OCI-LY7 (cell line): ENCODE results near the gene CAMKK1. TPM values are rescaled to one million over a fixed set of nuclear protein-coding genes. Genes with fewer than 3 reads are reported as not detected.

ENCODE experiments used
- BruUV-seq: library from RNA; stranded (reverse); fragments of 400-500 nt; replicated peaks from 2 replicates; lab custom pipeline; 2021; lab: Mats Ljungman, UMichigan
- CTCF ChIA-PET: fragments of 300-600 bp; sonication (Branson Sonifier 250); formaldehyde crosslinking; loops from one replicate; lab custom pipeline; 2022; ENCODE audit warnings: antibody characterized with exemption; ENCODE audit not compliant: unreplicated experiment; lab: Charles Lee
- POLR2A ChIA-PET: fragments of 300-600 bp; sonication (Branson Sonifier 250); formaldehyde crosslinking; loops from one replicate; lab custom pipeline; 2022; ENCODE audit warnings: antibody characterized with exemption; lab: Charles Lee
- DNase-seq: peaks from one replicate; pipeline ENCODE4 v3.0.0-alpha.2; 2015; ENCODE audit warnings: low spot score
- H2AFZ ChIP-seq: fragments of 200-600 bp; sonication (generic), shearing (Covaris generic); 2 replicates; pipeline ENCODE4 v1.6.1; 2014; ENCODE audit warnings: mild to moderate bottlenecking, antibody characterized with exemption, low read length, moderate library complexity
- H3K27ac ChIP-seq: fragments of 200-600 bp; sonication (generic); 2 replicates; pipeline ENCODE4 v1.5.1; 2014; ENCODE audit warnings: mixed run types, low read depth, mild to moderate bottlenecking, moderate library complexity, low read length, inconsistent platforms; ENCODE audit not compliant: poor library complexity, severe bottlenecking
- H3K36me3 ChIP-seq: fragments of 200-600 bp; sonication (generic); 2 replicates; pipeline ENCODE4 v1.6.1; 2014; ENCODE audit warnings: mild to moderate bottlenecking, antibody characterized with exemption, low read length, moderate library complexity, mixed read lengths; ENCODE audit not compliant: insufficient read depth
- H3K4me1 ChIP-seq: fragments of 200-600 bp; sonication (generic); 2 replicates; pipeline ENCODE4 v1.5.1; 2014; ENCODE audit warnings: mild to moderate bottlenecking, low read length; ENCODE audit not compliant: insufficient read depth, poor library complexity, severe bottlenecking
- H3K4me2 ChIP-seq: fragments of 200-600 bp; sonication (generic); 2 replicates; pipeline ENCODE4 v1.6.1; 2014; ENCODE audit warnings: mild to moderate bottlenecking, low read length
- H3K4me3 ChIP-seq: fragments of 200-600 bp; sonication (generic); 2 replicates; pipeline ENCODE4 v1.5.1; 2014; ENCODE audit warnings: mild to moderate bottlenecking, low read depth, low read length; ENCODE audit not compliant: poor library complexity, severe bottlenecking
- H3K79me2 ChIP-seq: fragments of 200-600 bp; sonication (generic); 2 replicates; pipeline ENCODE4 v1.6.1; 2016; ENCODE audit warnings: low read depth, mild to moderate bottlenecking, low read length, moderate library complexity, mixed read lengths; ENCODE audit not compliant: insufficient read depth
- H3K9me2 ChIP-seq: fragments of 200-600 bp; sonication (generic); 2 replicates; pipeline ENCODE4 v1.6.1; 2016; ENCODE audit warnings: mild to moderate bottlenecking, low read length, mixed read lengths; ENCODE audit not compliant: insufficient read depth
- H3K9me3 ChIP-seq: fragments of 200-600 bp; sonication (generic); 2 replicates; pipeline ENCODE4 v1.6.1; 2014; ENCODE audit warnings: mild to moderate bottlenecking, mixed run types, low read length, mixed read lengths
- H4K20me1 ChIP-seq: fragments of 200-600 bp; sonication (generic); 2 replicates; pipeline ENCODE4 v1.6.1; 2014; ENCODE audit warnings: mild to moderate bottlenecking, antibody characterized with exemption, low read length, moderate library complexity, mixed read lengths; ENCODE audit not compliant: insufficient read depth
- EZH2phosphoT487 ChIP-seq: fragments of 200-600 bp; sonication (generic); IDR thresholded peaks from 2 replicates; pipeline ENCODE4 v1.6.1; 2018; ENCODE audit warnings: low read depth, borderline replicate concordance, mild to moderate bottlenecking, mixed run types, antibody characterized with exemption, low read length, moderate library complexity, mixed read lengths
- intact Hi-C: fragments of 100-400 bp; cut with micrococcal nuclease; formaldehyde crosslinking; loops from one replicate; pipeline ENCODE4 v1.10.0; 2022; ENCODE audit not compliant: unreplicated experiment
- total RNA-seq, 2 experiments: library from RNA; depleted of rRNA in 1 of 2; stranded (reverse); fragments of >200 nt in 1 of 2; shearing (Covaris generic) in 1 of 2; gene quantifications; 2 replicates each; pipeline ENCODE4 v1.2.3, GENCODE V29; 2014 to 2022
- TF ChIP-seq, protein P1 (sequence below): fragments of 200-600 bp; sonication (generic); conservative IDR thresholded peaks from 2 replicates; pipeline ENCODE4 v1.5.1; 2014; ENCODE audit warnings: mild to moderate bottlenecking, antibody characterized with exemption, low read length, moderate library complexity, mixed read lengths

CAMKK1 gene
- total RNA-seq, 2 experiments from 2014 or later = 2.7 TPM

DNA sequence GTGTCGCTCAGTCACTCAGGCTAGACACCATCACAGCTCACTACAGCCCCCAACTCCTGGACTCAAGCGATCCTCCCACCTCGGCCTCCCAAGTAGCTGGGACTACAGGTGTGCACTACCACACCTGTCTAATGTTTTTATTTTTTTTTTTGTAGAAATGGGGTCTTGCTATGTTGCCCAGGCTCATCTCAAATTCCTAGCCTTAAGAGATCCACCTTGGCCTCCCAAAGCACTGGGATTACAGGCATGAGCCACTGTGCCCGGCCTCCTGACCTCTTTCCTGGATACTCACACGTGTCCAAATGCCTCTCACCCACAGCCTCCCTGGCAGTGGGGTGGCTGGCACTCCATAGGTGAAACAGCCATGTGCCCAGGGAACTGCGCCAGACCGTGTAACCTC is 17.5 kb downstream of the CAMKK1 start:
- H4K20me1 ChIP-seq = no peaks in the 10 kb centered on the region
- no peaks in the 10 kb centered on the region for H3K4me1 ChIP-seq
- no peak overlapping the region for H2AFZ ChIP-seq
- DNase-seq = no peak
- BruUV-seq = no TSS peak
- no peaks in the 10 kb centered on the region for H3K9me2 ChIP-seq
- H3K36me3 ChIP-seq = no peaks in the 10 kb centered on the region
- no peaks in the 10 kb centered on the region for H3K79me2 ChIP-seq
- no peak overlapping the region for H3K4me2 ChIP-seq
- intact Hi-C loops = no loop called here
- ChIA-PET CTCF (no interaction called here), POLR2A (interaction anchor here (0.9 kb wide), 1 partner anchor 27 kb away, joined by 3 read pairs; no protein-coding TSS in a partner anchor)
- no peaks in the 10 kb centered on the region for H3K9me3 ChIP-seq
- no peak overlapping the region for H3K27ac ChIP-seq
- TF ChIP-seq EZH2phosphoT487 = no peak
- no peak overlapping the region for H3K4me3 ChIP-seq

DNA sequence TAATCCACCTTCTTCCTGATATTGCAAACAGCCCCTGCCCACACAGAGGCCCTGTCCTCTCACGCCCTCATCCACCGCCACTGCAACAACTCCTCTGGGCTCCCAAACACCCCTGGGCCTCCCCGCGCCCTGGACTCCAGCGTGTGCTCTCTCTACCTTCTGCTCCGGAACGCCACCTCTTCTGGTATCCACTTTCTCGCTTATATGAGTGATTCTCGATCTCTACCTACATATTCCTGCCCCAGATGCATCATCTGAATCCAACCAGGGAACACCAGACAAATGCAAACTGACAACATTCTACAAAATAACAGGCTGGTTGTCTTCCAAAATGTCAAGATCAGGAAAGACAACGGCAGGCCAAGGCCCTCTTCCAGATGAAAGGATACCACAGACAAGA is 19.0 kb downstream of the CAMKK1 start:
- TF ChIP-seq, protein P1, sequence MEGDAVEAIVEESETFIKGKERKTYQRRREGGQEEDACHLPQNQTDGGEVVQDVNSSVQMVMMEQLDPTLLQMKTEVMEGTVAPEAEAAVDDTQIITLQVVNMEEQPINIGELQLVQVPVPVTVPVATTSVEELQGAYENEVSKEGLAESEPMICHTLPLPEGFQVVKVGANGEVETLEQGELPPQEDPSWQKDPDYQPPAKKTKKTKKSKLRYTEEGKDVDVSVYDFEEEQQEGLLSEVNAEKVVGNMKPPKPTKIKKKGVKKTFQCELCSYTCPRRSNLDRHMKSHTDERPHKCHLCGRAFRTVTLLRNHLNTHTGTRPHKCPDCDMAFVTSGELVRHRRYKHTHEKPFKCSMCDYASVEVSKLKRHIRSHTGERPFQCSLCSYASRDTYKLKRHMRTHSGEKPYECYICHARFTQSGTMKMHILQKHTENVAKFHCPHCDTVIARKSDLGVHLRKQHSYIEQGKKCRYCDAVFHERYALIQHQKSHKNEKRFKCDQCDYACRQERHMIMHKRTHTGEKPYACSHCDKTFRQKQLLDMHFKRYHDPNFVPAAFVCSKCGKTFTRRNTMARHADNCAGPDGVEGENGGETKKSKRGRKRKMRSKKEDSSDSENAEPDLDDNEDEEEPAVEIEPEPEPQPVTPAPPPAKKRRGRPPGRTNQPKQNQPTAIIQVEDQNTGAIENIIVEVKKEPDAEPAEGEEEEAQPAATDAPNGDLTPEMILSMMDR = no peak
- no peak for TF ChIP-seq EZH2phosphoT487
- H2AFZ ChIP-seq = no peak overlapping the region
- no TSS peak for BruUV-seq
- H3K36me3 ChIP-seq = no peaks in the 10 kb centered on the region
- no peaks in the 10 kb centered on the region for H3K79me2 ChIP-seq
- no peaks in the 10 kb centered on the region for H3K4me1 ChIP-seq
- H3K27ac ChIP-seq = no peak overlapping the region
- no peaks in the 10 kb centered on the region for H3K9me3 ChIP-seq
- H3K9me2 ChIP-seq = no peaks in the 10 kb centered on the region
- H3K4me3 ChIP-seq = no peak overlapping the region
- ChIA-PET CTCF (no interaction called here), POLR2A (no interaction called here)
- intact Hi-C loops = no loop called here
- H3K4me2 ChIP-seq = no peak overlapping the region
- no peak for DNase-seq
- H4K20me1 ChIP-seq = no peaks in the 10 kb centered on the region

DNA sequence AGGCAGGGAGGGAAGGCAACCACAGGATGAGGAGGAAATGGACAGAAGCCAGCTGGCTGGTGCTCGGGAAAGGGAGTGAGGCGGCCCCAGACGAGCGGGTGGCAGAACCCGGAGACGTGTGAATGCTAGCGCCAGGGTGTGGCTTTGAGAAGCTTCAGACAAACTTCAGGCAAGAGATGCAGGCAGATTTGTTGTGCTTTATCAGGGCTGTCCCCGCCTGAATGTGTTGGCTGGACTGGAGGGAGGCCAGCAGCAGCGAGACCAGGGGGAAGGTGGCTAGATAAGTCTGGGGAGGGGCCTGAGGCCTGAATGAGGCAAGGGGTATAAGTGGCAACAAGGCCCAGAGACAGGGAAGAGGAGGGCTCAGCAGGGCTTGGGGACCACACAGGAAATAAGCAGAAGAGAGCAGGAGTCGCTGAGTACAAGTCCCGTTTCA is 22.0 kb downstream of the CAMKK1 start:
- CTCF ChIA-PET = no interaction called here
- H2AFZ ChIP-seq = no peak overlapping the region
- POLR2A ChIA-PET = no interaction called here

More for the DNA sequence above, 22.0 kb downstream of the CAMKK1 start:
- TF ChIP-seq, protein P1 = no peak
- no peak for TF ChIP-seq EZH2phosphoT487
- no peak overlapping the region for H3K27ac ChIP-seq
- no peak overlapping the region for H3K4me3 ChIP-seq
- no peaks in the 10 kb centered on the region for H3K36me3 ChIP-seq
- H3K79me2 ChIP-seq = no peaks in the 10 kb centered on the region
- H3K9me2 ChIP-seq = no peaks in the 10 kb centered on the region
- no peaks in the 10 kb centered on the region for H3K4me1 ChIP-seq
- no peaks in the 10 kb centered on the region for H4K20me1 ChIP-seq
- no TSS peak for BruUV-seq
- H3K9me3 ChIP-seq = no peaks in the 10 kb centered on the region
- H3K4me2 ChIP-seq = no peak overlapping the region
- intact Hi-C loops = no loop called here
- no peak for DNase-seq
